GM23248 (cell line): ENCODE data around the gene ABHD12.

ENCODE experiments used
- EZH2 ChIP-seq: fragments of 200-600 bp; sonication (generic); IDR thresholded peaks from 2 replicates; pipeline ENCODE4 v1.6.1; 2018; ENCODE audit warnings: antibody characterized with exemption, mild to moderate bottlenecking; ENCODE audit not compliant: insufficient read depth, poor library complexity, severe bottlenecking
- EZH2phosphoT487 ChIP-seq: fragments of 200-600 bp; sonication (generic); IDR thresholded peaks from 2 replicates; pipeline ENCODE4 v1.6.1; 2018; ENCODE audit warnings: antibody characterized with exemption, moderate library complexity, mild to moderate bottlenecking, low read depth; ENCODE audit not compliant: insufficient read depth

DNA sequence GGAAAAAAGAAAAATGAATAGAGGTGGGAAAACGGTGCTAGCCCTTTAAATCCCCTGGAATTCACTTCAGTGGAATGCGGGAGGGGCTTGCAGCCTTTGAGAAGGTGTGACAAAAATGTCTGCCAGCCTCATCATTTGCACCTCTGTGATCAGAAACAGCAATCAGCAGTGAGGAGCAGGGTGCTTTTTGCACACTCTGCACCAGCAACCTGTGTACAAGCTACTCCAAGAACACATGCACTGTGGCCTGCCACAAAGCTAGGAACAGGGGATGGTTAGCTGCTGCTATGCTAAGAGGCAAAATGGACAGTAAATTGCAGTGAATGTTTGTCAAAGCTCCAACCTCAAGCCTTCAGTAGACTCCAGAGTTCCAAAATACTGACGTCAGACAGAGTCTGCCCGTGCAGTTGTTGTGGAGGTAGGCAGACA lies 46.5 kb upstream of the ABHD12 start:
- TF ChIP-seq EZH2 (no peak), EZH2phosphoT487 (no peak)
